IMR-90 (cell line): Measurements from ENCODE around the gene VWA7. TPM values are rescaled to one million over a fixed set of nuclear protein-coding genes. Genes with fewer than 3 reads are reported as not detected.
A peak's percentile ranks its signal among the peaks of the same experiment; 100 is the strongest.

Experiments
- ATAC-seq: fragments of 200-7000 bp; cut with Tn5 transposase; 2 replicates; pipeline ENCODE4 v1.9.1; 2020; ENCODE audit warnings: low read depth, mild to moderate bottlenecking, moderate library complexity
- BruUV-seq: library from RNA; stranded (reverse); fragments of 400-500 nt; replicated peaks from 2 replicates; lab custom pipeline; 2021; lab: Mats Ljungman, UMichigan
- CTCF ChIA-PET: fragments of 300-600 bp; formaldehyde crosslinking; extraction: SDS; loops from one replicate; lab custom pipeline; 2021; ENCODE audit warnings: antibody characterized with exemption; lab: Yijun Ruan, JAX
- POLR2A ChIA-PET: fragments of 300-600 bp; sonication (Branson Sonifier 250); formaldehyde crosslinking; loops from one replicate; lab custom pipeline; 2022; ENCODE audit warnings: antibody characterized with exemption; ENCODE audit not compliant: unreplicated experiment; lab: Charles Lee
- DNase-seq: peaks from one replicate; pipeline ENCODE4 v3.0.0; 2013
- H2AFZ ChIP-seq: replicated peaks from 2 replicates; pipeline ENCODE3; 2013; ENCODE audit warnings: low read length, mild to moderate bottlenecking; ENCODE audit not compliant: poor library complexity
- H2AK5ac ChIP-seq: 2 replicates; pipeline ENCODE4 v1.6.1; 2013; ENCODE audit warnings: low read depth, low read length, inconsistent platforms
- H2AK9ac ChIP-seq: replicated peaks from 2 replicates; pipeline ENCODE3; 2013; ENCODE audit warnings: mild to moderate bottlenecking, low read depth, low read length, moderate library complexity; ENCODE audit not compliant: poor library complexity
- H2BK120ac ChIP-seq: 2 replicates; pipeline ENCODE4 v1.6.1; 2013; ENCODE audit warnings: low read depth, low read length, inconsistent platforms
- H2BK15ac ChIP-seq: 3 replicates; pipeline ENCODE4 v1.6.1; 2013; ENCODE audit warnings: low read depth, low read length, inconsistent platforms
- H2BK20ac ChIP-seq: 2 replicates; pipeline ENCODE4 v1.6.1; 2013; ENCODE audit warnings: low read depth, mild to moderate bottlenecking, inconsistent platforms, low read length, moderate library complexity
- H2BK5ac ChIP-seq: 2 replicates; pipeline ENCODE4 v1.6.1; 2013; ENCODE audit warnings: mild to moderate bottlenecking, low read depth, low read length, inconsistent platforms; ENCODE audit not compliant: poor library complexity, severe bottlenecking
- H3K14ac ChIP-seq: replicated peaks from 2 replicates; pipeline ENCODE4 v1.6.1; 2013; ENCODE audit warnings: low read depth, low read length, inconsistent platforms
- H3K18ac ChIP-seq: 2 replicates; pipeline ENCODE4 v1.6.1; 2013; ENCODE audit warnings: low read depth, low read length, control low read depth
- H3K23ac ChIP-seq: 2 replicates; pipeline ENCODE4 v1.6.1; 2013; ENCODE audit warnings: low read depth, low read length, inconsistent platforms
- H3K27ac ChIP-seq: 2 replicates; pipeline ENCODE4 v1.5.1; 2013; ENCODE audit warnings: mild to moderate bottlenecking, control low read depth, low read length; ENCODE audit not compliant: insufficient read depth
- H3K27me3 ChIP-seq: 2 replicates; pipeline ENCODE4 v1.6.1; 2013; ENCODE audit warnings: low read length; ENCODE audit not compliant: control insufficient read depth, insufficient read depth
- H3K36me3 ChIP-seq: 2 replicates; pipeline ENCODE4 v1.6.1; 2013; ENCODE audit warnings: low read length, mixed read lengths; ENCODE audit not compliant: control insufficient read depth, insufficient read depth
- H3K4ac ChIP-seq: 2 replicates; pipeline ENCODE4 v1.6.1; 2013; ENCODE audit warnings: low read depth, low read length, inconsistent platforms
- H3K4me1 ChIP-seq: 2 replicates; pipeline ENCODE4 v1.6.1; 2013; ENCODE audit warnings: low read length, mixed read lengths; ENCODE audit not compliant: control insufficient read depth, insufficient read depth
- H3K4me2 ChIP-seq: 2 replicates; pipeline ENCODE4 v1.6.1; 2013; ENCODE audit warnings: low read depth, mild to moderate bottlenecking, control low read depth, low read length, moderate library complexity
- H3K4me3 ChIP-seq: 2 replicates; pipeline ENCODE4 v1.5.1; 2013; ENCODE audit warnings: low read depth, mild to moderate bottlenecking, control low read depth, low read length, moderate library complexity; ENCODE audit not compliant: insufficient read depth
- H3K56ac ChIP-seq: 2 replicates; pipeline ENCODE4 v1.6.1; 2013; ENCODE audit warnings: low read length, inconsistent platforms; ENCODE audit not compliant: insufficient read depth; ENCODE audit errors: extremely low read depth
- H3K79me1 ChIP-seq, 2 experiments: 2 replicates each; pipeline ENCODE4 v1.6.1; 2013; ENCODE audit warnings: low read length in 2 of 2, inconsistent platforms in 1 of 2, low read depth in 1 of 2
- H3K9ac ChIP-seq: 2 replicates; pipeline ENCODE4 v1.6.1; 2013; ENCODE audit warnings: low read depth, low read length, control low read depth
- H3K9me1 ChIP-seq: 2 replicates; pipeline ENCODE4 v1.6.1; 2013; ENCODE audit warnings: low read length, inconsistent platforms; ENCODE audit not compliant: insufficient read depth
- H3K9me3 ChIP-seq: 2 replicates; pipeline ENCODE4 v1.6.1; 2013; ENCODE audit warnings: low read length; ENCODE audit not compliant: control insufficient read depth, insufficient read depth
- H4K20me1 ChIP-seq: 2 replicates; pipeline ENCODE4 v1.6.1; 2013; ENCODE audit warnings: low read length, inconsistent platforms; ENCODE audit not compliant: insufficient read depth
- H4K5ac ChIP-seq: 2 replicates; pipeline ENCODE4 v1.6.1; 2013; ENCODE audit warnings: mild to moderate bottlenecking, low read depth, low read length, control low read depth
- H4K8ac ChIP-seq, 2 experiments: 2 replicates each; pipeline ENCODE4 v1.6.1; 2013; ENCODE audit warnings: low read depth in 2 of 2, low read length in 2 of 2, control low read depth in 1 of 2, inconsistent platforms in 1 of 2
- H4K91ac ChIP-seq: 2 replicates; pipeline ENCODE4 v1.6.1; 2013; ENCODE audit warnings: low read depth, low read length, inconsistent platforms; ENCODE audit not compliant: insufficient read depth
- CHD1 ChIP-seq: IDR thresholded peaks from 2 replicates; pipeline ENCODE4 v1.6.1; 2012; ENCODE audit warnings: low read depth, low read length, improper control_type of control experiment
- CTCF ChIP-seq: conservative IDR thresholded peaks from 2 replicates; pipeline ENCODE4 v1.5.1; 2012; ENCODE audit warnings: mild to moderate bottlenecking, low read depth, low read length, improper control_type of control experiment
- POLR2A ChIP-seq: IDR thresholded peaks from 2 replicates; pipeline ENCODE4 v1.6.1; 2012; ENCODE audit warnings: mild to moderate bottlenecking, low read depth, low read length
- SMC3 ChIP-seq: fragments of 150-350 bp; IDR thresholded peaks from 2 replicates; pipeline ENCODE4 v1.6.1; 2016; ENCODE audit warnings: low read depth, mild to moderate bottlenecking, antibody characterized with exemption, low read length, moderate library complexity
- WGBS, 2 experiments: methylation state at CpG; one replicate each; pipeline versions ENCODE4 v1.1.5 to v1.1.7; 2013; ENCODE audit warnings: missing lambda C conversion rate in 2 of 2; ENCODE audit not compliant: insufficient read length in 1 of 2; ENCODE audit errors: extremely low coverage in 2 of 2; 5-methylcytosine and 5-hydroxymethylcytosine counted together
- dilution Hi-C: fragments of 300-500 bp; cut with HindIII; formaldehyde crosslinking; loops from one replicate; pipeline ENCODE4 v1.14.3; 2018; ENCODE audit warnings: low sequenced_read_pairs; ENCODE audit not compliant: unreplicated experiment
- in situ Hi-C: fragments of 300-500 bp; cut with MboI; formaldehyde crosslinking; loops from 3 replicates; pipeline ENCODE4 v1.14.3; 2019; ENCODE audit warnings: low sequenced_read_pairs, inconsistent platforms, mixed read lengths
- intact Hi-C: fragments of 100-400 bp; cut with micrococcal nuclease; formaldehyde crosslinking; loops from 2 replicates; pipeline ENCODE4 v1.10.0; 2022
- polyA plus RNA-seq, 3 experiments: library from polyadenylated mRNA; depleted of rRNA; stranded (reverse); fragments of >200 nt; gene quantifications; 2 replicates each; pipeline ENCODE4 v1.2.3, GENCODE V29; 2012; ENCODE audit warnings: low replicate concordance in 1 of 3
- total RNA-seq: library from RNA; depleted of rRNA; stranded (reverse); fragments of >200 nt; gene quantifications from 2 replicates; pipeline ENCODE4 v1.2.3, GENCODE V29; 2012

Gene VWA7
- total and polyA plus RNA-seq, 2 of the 4 experiments (the other 2 are of a cell fraction), result under 0.01 to 1.4 TPM

DNA sequence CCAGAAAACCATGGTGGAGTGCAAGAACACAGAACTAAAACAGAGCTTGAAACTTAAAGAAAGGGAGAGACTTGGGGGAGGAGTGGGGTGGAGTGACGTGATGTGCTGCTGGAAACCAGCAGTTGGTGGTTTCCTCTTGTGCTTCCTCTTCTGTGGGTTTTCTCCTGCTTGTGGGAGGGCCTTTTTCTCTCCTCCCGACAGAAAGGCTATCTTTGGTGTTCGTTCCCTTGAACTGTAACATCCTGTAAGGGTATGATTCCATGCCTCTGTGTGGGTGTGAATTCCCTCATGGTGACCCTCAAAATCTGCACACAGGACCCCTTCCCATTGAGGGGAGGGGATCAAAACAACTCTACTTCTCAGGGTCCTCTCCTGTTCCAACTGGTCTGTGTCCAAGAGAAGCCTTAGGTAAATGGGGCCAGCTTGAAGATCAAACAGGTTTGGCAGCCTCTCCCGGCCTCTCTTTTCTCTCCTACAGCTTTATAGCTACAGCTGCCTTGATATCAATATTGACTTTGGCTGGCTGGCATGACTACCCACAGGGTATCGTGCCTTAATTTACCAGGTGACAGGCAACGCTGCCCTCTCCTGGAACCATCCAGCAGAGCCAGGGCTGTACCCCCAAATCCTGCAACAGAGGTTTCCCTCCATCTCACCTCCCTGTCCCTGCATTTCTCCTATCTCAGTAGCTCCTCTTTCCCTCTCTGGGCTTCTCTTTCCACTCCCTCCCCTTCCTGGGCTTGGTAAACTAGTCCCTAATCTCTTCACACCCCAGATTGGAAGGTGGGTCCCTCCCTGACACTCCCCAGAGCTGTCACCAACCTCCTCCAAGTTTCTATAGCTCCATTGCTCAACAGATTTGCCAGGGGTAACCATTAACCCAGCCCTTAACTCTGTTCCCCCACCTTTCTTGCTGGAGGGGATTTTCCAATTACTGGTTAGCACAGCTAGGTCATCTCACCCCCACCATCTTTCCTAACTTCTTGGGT lies 38.8 kb downstream of the VWA7 start:
- dilution Hi-C loops, result no loop called here
- 20% methylated on average over 1 of the region's 6 CpGs; no CpG with 5 or more reads in 1 of the 2 experiments for WGBS, 2 experiments
- H3K23ac ChIP-seq, result peak overlapping the region; percentile 89
- BruUV-seq, result no TSS peak
- H2AFZ ChIP-seq, result peak overlapping the region; percentile 83
- H3K79me1 ChIP-seq, result peaks cover 13 to 72% of the 10 kb centered on the region in 2 experiments; a peak in 3 of 4 replicates
- peak overlapping the region; percentile 92 for H2BK5ac ChIP-seq
- peak overlapping the region; percentile 75 for H3K56ac ChIP-seq
- intact Hi-C loops, result loop anchor here (2.0 kb wide), 1 partner anchor 57 kb away; the partner anchor contains the start of gene VARS1
- in situ Hi-C loops, result no loop called here
- TF ChIP-seq CHD1 (no peak), CTCF (peak; percentile 30; the same call in 1 of the 2 replicates), POLR2A (peak; percentile 55), SMC3 (peak; percentile 21; the same call in 1 of the 2 replicates)
- peak overlapping the region; percentile 81 for H4K5ac ChIP-seq
- H3K4me1 ChIP-seq, result peaks cover 18% of the 10 kb centered on the region
- H4K8ac ChIP-seq, result peak overlapping the region; percentile 63 to 97
- H2BK20ac ChIP-seq, result peak overlapping the region; percentile 76
- no peaks in the 10 kb centered on the region for H3K27me3 ChIP-seq
- peaks cover 18% of the 10 kb centered on the region for H4K20me1 ChIP-seq
- peak overlapping the region; percentile 68 for H3K4me2 ChIP-seq
- peak overlapping the region; percentile 70 for H2AK5ac ChIP-seq
- peak overlapping the region; percentile 32 for H3K9ac ChIP-seq
- H3K4ac ChIP-seq, result peak overlapping the region; percentile 93
- H3K14ac ChIP-seq, result peak overlapping the region; percentile 95
- peak; percentile 24 for ATAC-seq
- peak overlapping the region; percentile 94 for H4K91ac ChIP-seq
- H2BK15ac ChIP-seq, result peak overlapping the region; percentile 71; the same call in 2 of the 3 replicates
- POLR2A ChIA-PET, result no interaction called here
- H2BK120ac ChIP-seq, result peak overlapping the region; percentile 87
- peak overlapping the region; percentile 2; the same call in 1 of the 2 replicates for H3K4me3 ChIP-seq
- peak; percentile 89 for DNase-seq
- H3K9me1 ChIP-seq, result peaks cover 18% of the 10 kb centered on the region
- H3K9me3 ChIP-seq, result no peaks in the 10 kb centered on the region
- CTCF ChIA-PET, result interaction anchor here (0.6 to 1.3 kb wide), 11 partner anchors 9 to 1181 kb away, joined by 3 to 10 read pairs (median 3); partner anchors contain the start of genes ABHD16A, NFKBIL1 and PRR3
- H3K36me3 ChIP-seq, result peaks cover 15% of the 10 kb centered on the region
- H2AK9ac ChIP-seq, result peak overlapping the region; percentile 83
- H3K27ac ChIP-seq, result peak overlapping the region; percentile 62
- H3K18ac ChIP-seq, result peak overlapping the region; percentile 60
